ENCODE measurements around the gene CDH4.

CDH4 gene

DNA sequence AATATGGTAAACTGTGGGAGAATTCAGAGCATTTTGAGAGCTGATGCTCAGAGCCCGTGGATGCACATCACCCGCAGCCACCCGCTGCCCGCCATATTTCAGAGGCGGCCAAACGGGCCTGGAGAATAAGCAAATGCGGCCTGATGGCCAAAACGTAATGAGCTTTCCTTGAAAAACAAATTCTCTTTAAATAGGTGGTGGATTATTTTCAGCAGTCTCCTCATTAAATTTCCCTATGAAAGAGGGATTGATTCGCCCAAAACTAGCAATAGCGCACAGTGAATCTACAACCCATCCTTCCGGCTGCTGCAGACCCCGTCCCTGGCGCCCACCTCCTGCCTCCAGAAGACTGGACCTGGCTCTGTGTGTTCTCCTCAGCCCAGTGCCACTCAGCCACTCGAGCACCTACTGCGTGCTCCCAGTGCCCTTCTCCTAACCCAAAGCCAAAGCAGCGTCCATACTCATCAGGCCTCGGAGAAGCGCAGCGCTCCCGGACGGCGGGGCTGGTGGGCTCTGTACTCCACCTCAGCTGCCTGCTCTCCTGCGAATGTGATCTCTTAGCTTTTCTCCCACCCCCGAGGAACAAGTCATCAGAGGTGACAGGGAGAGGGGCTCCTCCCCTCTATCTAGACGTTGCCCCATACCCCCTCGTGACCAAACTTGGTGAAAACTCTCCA is 588.9 kb downstream of the CDH4 start:
- TF ChIP-seq, protein P1, sequence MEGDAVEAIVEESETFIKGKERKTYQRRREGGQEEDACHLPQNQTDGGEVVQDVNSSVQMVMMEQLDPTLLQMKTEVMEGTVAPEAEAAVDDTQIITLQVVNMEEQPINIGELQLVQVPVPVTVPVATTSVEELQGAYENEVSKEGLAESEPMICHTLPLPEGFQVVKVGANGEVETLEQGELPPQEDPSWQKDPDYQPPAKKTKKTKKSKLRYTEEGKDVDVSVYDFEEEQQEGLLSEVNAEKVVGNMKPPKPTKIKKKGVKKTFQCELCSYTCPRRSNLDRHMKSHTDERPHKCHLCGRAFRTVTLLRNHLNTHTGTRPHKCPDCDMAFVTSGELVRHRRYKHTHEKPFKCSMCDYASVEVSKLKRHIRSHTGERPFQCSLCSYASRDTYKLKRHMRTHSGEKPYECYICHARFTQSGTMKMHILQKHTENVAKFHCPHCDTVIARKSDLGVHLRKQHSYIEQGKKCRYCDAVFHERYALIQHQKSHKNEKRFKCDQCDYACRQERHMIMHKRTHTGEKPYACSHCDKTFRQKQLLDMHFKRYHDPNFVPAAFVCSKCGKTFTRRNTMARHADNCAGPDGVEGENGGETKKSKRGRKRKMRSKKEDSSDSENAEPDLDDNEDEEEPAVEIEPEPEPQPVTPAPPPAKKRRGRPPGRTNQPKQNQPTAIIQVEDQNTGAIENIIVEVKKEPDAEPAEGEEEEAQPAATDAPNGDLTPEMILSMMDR (IDR thresholded peaks at IDR 0.05; ENCODE audit: extremely low read depth, missing control alignments): no peak
- DNase-seq (ENCODE audit: low spot score): no peak

DNA sequence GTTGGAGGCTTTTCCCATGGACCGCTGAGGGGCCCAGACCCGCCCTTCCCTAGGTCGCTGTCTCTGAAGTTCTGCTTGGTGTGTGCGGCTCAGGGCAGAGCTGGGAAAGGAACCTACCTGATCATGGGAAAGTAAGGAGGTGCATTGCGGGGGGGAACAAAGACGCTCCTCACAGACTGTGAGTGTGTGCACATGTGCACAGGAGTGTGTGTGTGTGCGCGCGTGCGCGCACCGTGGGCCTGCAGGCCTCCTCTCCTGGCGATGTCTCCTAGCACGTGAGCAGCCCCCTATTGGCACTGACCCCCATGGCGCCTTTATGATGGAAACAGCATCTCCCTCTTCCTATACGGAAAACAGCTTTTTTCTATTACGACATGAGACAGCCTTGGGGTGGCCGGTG is 589.5 kb downstream of the CDH4 start:
- TF ChIP-seq, protein P1 (IDR thresholded peaks at IDR 0.05; ENCODE audit: extremely low read depth, missing control alignments): no peak
- DNase-seq (ENCODE audit: low spot score): no peak

DNA sequence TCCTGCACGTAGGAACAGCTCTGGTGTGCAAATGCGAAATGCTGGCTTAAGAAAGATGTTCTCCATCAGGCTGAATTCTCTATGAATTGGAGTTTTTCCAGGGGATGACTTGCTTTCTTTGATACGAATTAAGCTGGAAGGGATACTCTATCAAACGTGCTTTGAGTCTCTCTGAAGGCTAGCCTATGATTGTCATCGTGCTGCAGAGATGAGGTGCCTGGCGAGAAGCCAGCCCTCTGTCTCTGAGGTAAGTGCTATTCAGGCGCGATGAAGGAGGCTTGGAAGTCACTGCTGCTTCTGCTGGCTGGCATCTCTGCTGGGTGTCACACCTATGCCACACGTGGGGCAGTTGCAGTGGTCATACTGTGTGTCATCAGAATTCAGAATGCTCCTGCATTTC is 589.9 kb downstream of the CDH4 start:
- DNase-seq (ENCODE audit: low spot score): no peak
- TF ChIP-seq, protein P1 (IDR thresholded peaks at IDR 0.05; ENCODE audit: extremely low read depth, missing control alignments): no peak

DNA sequence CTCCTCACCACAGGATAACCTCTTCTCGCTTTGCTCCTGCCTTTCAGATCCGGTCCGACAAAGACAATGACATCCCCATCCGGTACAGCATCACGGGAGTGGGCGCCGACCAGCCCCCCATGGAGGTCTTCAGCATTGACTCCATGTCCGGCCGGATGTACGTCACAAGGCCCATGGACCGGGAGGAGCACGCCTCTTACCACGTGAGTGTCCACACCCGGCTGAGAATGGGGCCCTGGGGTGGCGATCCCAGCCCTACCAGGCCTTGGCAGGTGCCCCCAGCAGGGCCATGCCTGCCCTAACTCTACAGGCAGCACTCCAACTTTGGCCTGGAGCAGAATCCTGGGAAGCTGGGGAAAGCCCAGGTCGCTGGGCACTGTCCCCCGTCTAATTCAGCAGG is 592.6 kb downstream of the CDH4 start:
- TF ChIP-seq, protein P1 (IDR thresholded peaks at IDR 0.05; ENCODE audit: extremely low read depth, missing control alignments): no peak
- DNase-seq (ENCODE audit: low spot score): no peak

DNA sequence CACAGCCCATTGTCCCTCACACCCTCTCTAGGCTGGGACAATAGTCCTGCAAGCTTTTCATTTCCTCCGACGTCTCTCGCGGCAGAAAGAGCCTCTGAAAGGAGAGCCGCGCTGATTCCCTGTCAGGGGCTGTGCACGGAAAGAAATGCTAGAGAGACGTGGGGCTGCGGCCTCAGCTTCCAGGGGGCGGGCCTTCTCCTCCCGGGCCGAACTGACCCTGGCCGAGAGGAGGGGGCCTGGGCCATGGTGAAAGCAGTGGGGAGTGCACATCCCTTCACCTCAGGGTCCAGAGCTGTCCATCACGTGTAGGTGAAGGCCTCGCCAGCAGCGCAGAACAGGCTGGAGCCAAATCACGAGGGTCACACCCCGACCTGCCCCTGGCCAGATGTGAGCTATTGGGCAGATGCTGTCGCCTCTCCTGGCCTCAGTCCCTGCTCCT is 593.2 kb downstream of the CDH4 start:
- DNase-seq (ENCODE audit: low spot score): no peak
- TF ChIP-seq, protein P1 (IDR thresholded peaks at IDR 0.05; ENCODE audit: extremely low read depth, missing control alignments): no peak

DNA sequence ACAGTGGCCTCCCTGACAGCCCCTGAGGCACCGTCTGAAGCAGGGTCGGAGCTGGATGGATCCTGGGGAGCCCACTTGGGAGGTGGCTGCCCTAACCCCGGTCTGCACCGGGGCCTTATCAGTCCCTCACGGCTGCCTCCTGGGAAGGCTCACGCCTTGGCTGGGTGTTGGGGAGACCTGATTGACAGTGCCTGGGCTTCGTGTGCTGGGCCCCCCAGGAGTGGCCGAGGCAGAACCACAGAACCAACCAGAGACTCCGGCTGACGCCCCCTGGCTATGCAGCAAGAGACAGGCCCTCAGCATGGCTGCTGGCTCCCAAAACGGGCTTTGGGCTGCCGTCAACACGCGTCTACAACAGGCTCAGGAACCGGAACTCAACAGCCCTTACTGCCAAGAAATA is 594.0 kb downstream of the CDH4 start:
- no peak for DNase-seq (ENCODE audit: low spot score)
- TF ChIP-seq, protein P1 (IDR thresholded peaks at IDR 0.05; ENCODE audit: extremely low read depth, missing control alignments): no peak

DNA sequence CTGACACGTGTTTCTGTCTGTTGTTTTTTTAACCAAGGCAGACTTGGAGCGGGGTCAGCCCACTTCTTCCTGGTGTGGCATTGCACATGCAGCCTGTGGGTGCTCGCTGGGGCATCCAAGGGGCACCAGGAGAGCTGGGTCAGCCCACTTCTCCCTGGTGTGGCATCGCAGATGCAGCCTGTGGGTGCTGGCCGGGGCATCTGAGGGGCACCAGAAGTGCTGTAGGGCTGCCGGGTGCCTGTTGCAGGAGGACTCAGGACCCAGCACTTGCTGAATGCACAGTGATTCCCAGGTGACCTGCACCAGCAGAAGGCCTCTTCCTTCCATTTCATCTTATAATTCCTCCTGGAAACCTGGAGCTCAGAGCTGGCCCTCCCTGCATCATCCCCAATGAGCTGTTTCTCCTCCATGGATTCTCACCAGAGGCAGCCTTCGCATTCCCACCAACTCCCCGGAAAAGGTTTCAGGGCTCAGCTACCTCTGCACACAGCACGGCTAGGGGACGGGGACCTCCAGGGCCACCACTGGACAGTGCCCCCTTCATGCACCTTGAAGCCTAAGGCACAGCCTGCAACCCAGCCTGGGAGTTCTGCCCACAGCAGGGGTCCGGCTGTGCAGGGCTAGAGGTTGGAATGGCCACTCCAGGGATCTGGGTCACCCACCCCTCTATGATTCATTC is 594.8 kb downstream of the CDH4 start:
- no peak for DNase-seq (ENCODE audit: low spot score)
- TF ChIP-seq, protein P1 (IDR thresholded peaks at IDR 0.05; ENCODE audit: extremely low read depth, missing control alignments): no peak

Measured in GM20000 (cell line).